Measurements from ENCODE around the gene ATAT1.
"Not testable (repeated sequence)": the region's sequence is repeated elsewhere in the genome, so short reads cannot be mapped to it uniquely, and the experiment has no call there.

Gene ATAT1

DNA sequence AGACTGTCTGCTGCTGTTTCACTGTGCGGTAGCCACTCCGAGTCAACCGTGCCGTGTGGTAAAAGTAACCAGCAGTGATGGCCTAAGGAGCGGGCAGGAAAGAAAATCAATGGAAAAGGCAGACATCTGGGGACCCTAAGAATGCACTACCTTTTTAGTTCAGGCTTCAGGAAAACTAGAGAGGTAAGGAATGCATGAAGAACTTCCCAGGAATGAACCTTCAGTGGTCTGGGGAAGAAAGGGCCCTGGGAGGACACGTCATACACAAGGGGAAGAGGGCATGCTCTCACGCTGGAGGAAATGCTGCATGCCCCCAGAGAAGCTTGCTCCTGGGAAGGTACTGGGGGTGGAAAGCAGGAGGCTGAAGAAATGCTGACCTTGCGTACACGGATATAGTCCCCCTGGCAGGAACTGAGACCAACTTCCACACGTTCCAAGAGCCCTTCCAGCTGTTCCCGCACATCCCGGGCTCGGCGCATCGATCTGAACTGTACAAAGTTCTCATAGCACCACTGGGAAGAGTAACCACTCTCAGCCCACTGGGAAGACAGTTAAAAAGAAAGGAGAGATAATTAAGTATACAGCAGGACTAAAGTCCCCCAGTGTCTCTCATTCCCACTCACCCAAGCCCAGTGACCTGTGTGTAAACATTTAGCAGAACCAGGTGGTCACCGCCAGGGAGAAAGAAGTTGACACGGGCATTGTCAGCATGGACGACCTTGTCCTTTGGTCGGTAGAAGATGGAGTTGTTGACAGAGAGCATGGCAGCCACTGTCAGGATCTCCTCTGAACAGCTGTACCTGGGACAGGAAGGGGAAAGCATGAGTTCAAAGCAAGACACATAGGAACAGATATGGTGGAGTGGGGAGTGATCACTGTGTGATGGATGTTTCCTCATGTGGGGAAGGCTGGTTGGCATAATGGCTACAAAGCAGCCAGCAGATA lies 28.4 kb downstream of the ATAT1 start:
- no peak for DNase-seq

DNA sequence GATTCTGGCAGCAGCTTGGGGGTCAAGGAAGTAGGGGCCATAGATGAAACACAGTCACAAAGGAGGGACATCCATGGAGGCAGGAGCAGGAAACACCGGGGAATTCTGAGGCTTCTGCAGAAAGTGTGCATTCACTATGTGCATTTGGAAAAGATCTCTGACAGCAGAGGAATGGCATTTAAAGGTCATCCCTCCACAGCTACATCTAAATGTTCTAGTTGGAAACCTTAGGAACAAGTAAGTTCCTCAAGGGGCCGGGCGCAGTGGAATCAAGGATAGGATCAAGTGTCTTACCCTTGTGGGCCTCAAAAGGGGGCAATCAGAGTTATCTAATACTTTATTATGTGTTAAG lies 29.0 kb downstream of the ATAT1 start:
- DNase-seq = no peak

DNA sequence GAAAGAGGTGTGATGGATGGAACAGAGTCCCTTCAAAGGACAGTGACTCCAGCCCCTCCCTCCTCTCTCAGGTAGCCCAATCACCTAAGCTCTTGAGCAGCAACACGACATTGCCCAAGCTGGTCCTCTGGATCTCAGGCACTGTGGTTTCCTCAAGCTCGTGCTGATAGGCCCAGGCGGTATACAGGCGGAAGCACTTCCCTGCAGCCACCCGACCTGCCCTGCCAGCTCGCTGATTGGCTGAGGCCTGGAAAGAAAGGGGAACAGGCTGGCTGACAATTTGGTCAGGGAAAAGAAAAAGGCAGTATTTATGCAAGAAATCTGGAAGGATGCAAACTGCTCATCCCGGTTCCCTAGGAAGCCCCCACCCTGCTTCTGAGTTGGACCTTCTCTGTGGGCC lies 29.8 kb downstream of the ATAT1 start:
- no peak for DNase-seq

DNA sequence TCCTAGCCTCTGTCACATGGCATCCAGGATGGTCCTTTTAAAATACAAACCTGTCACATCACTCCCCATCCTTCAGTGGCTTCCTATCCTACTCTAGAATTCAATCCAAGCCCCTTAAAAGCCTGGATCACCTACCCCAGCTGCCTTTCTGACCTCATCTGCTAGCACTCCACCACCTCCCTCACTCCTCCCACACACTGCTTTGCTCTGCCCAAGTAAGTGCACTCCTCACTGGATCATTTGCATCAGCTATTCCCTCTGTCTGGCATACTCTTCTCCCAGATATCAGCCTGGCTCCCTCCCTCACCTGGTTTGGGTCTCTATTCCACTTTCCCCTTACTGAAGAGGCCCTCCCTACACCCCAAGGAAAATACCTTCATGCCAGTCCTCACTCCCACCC lies 30.8 kb downstream of the ATAT1 start:
- no peak for DNase-seq

DNA sequence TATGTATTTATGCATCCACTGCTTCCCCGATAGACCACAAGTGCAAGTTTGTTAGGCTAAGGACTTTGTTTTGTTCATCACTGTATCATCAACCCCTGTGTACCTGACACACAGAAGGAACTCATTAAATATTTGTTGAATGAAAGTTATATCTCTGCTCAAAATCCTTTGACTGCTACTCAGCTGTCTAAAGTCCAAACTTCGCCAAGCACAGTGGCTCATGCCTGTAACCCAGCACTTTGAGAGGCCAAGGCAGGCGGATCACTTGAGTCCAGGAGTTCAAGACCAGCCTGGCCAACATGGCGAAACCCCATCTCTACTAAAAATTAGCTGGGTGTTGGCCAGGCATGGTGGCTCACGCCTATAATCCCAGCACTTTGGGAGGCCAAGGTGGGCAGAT lies 31.2 kb downstream of the ATAT1 start:
- DNase-seq = not testable (repeated sequence)

DNA sequence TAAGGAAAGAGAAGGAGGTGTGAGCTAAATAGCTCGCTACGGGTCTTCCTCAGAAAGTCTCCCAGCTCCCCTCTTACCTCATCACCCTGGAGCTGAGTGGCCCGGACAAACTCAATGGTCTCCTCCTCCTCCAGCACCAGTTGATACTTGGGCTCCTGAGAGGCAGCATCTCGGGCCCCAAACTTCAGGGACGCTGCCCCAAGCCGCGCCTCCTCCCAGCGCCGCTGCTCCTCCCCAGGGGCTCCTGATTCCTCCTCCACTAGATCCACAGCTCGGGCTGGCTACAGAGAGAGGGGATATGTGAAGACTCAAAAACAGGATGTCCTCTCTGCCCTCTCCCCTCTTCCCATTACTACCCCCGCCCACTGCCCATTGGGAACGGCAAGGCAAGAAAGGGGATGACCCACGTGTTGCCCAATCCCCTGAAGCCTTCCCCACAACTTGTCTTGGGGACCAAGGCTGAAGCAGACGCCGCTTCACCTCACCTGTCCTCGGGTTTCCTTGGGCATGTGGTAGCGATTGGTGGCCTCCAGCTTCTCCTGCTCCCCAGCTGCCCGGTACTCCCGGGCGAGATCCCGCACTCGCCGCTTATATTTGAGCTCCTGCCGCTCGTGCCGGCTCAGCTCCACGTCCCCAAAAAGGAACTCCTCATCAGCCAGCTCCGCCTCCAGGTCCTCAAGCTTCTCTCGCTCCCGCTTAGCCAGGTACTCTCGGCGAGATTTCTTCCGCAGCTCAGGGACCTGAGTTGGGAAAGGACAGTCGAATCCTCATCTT lies 38.5 kb downstream of the ATAT1 start:
- no peak for DNase-seq

DNA sequence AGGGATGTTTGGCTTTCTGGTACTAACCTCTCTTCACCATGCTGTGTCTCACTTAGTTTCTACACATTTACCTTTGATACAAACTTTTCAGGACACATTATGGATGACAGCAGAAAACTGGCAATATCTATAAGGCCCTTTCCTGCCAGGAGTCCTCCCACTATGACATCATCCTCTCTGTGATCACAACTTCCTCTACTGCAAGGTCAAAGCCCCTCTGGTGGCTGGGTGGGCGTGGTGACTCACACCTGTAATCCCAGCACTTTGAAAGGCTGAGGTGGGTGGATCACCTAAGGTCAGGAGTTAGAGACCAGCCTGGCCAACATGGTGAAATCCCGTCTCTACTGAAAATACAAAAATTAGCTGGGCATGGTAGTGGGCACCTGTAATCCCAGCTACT lies 39.6 kb downstream of the ATAT1 start:
- DNase-seq = peak; percentile 72

DNA sequence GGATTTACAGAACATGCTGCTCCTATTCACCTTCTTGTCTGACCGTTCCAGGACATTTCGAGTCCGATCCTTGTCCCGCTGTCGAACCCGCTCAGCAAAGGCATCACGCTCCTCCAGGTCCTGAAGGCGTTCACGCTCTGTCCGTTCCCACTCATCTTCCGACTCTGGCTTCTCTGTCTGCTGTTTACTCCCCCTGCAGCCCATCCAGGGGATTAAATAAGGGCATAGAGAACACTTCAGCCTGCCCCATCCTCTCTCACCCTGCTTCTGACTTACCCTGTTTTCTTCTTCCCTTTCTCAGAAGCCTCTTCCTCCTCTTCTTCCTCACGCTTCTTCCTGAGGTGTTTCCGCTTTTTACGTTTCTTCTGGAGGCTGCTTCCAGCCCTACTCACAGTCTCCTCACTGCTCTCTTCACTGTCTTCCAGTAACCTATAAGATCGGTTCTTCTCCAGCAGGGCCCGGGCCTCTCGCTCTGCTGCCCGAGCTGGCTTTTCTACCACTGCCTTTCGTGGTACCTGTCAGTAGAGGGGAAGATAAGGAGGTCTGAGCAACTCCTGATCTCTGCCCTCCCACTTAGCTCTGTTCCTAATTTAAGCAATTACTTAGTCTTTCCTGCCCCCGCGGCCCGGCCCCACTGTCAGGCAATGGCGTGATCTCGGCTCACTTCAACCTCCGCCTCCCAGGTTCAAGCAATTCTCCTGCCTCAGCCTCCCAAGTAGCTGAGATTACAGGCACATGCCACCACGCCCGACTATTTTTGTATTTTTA lies 44.3 kb downstream of the ATAT1 start:
- DNase-seq = no peak

DNA sequence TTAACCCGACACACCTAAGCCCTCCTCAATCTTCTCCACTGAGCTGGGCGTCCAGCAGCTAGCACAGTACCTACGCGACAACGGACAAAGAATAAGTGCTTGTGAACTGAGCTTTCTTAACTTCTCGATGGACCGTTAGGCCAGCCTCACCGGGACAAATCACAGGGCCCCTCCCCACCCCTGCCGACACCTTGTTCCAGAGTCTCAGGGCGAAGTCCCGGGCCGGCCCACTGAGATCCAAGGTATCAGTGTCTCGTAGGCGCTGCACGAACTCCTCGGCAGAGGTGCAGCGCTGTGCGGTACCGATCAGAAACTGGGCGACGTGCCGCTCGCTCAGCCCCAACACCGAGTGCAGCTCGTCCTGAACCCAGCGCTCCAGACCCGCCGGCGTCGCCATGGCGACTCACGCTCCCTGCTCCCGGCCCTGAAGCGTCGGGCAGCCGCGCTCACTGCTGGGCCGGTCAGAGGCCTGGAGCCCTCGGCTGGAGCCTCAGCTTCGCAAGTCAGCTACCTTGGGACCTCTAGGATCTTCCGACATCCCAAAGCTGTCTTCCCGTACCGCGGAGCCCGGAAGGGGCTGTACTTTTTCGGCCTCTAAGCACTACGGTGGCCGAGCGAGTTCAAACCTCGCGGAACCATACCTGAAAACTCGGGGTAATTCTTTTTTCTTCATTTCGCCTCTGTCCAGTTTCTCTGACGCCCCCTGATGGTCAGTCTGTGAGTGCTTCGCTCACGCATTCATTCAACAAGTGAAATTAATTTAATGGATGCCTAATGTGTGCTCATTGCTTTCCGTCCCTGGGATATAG lies 46.0 kb downstream of the ATAT1 start, which contains the start of gene DHX16:
TSS of gene DHX16 (minus strand) at position 562 of the 809 bp plus-strand sequence. CDS start at position 397, 165 bp downstream.
- DNase-seq = peak; percentile 94

DNA sequence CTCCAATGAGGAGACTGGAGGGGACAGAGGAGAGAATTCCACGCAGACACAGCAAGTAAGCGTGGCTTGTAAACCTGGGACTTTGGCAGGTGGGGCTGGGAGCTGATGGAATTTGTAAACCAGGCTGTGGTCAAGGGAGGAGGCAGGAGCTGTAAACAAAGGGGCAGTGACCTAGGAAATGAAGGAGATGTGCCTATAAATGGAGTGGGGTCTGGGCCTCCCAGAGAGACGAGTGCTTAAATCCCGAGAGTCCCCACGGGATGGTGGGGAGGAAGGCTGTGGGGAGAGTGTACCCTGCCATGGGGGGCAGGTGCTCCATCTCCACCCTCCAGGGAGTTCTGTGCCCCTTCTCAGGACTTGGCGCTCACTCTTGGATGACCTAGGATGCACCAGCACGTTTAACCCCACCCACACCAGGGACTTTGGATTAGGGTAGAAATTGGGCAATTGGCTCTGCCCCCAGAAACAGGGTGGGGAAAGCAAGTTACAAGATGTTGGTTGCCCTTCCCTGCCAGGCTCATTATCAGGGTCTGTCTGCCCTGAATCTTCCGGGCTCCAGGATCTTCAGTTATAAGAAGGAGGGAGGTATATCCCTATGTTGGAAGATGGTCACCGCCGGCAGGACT lies 50.1 kb downstream of the ATAT1 start:
- DNase-seq = no peak

DNA sequence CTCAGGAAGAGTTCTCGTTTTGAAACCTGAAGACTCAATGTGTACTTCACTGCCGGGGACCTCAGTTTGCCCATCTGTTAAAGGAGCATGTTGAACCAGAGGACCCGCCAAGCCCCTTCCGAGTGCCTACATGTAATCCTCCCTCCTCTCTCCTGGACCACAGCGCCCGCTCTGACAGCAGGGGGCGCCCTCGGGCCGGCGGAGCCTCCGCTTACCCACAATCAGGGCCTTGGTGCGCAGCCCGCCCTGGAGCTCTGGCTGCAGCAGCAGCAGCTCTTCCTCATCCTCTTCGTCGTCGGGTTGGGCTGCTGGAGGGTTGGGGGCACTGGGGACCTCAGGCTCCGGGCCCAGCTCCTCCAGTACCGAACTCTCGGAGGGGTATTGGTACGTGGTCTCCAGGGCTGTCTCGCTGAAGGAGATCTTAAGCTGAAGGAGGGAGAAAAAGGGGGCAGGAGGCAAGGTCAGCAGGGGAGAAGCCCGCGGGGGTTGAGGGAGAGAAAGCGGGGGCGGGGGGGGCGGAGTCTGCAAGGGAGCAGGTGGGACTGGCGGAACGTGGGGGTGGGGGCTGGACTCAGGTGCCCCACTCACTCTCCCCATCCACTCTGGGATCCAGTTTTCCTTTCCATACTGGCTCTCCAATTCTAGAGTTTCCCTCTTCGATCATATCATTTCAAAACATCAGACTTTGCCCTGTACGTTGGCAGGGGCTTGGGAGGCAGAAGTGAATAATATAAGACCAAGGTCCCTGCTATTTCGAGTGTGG lies 52.5 kb downstream of the ATAT1 start:
- DNase-seq = peak; percentile 98

DNA sequence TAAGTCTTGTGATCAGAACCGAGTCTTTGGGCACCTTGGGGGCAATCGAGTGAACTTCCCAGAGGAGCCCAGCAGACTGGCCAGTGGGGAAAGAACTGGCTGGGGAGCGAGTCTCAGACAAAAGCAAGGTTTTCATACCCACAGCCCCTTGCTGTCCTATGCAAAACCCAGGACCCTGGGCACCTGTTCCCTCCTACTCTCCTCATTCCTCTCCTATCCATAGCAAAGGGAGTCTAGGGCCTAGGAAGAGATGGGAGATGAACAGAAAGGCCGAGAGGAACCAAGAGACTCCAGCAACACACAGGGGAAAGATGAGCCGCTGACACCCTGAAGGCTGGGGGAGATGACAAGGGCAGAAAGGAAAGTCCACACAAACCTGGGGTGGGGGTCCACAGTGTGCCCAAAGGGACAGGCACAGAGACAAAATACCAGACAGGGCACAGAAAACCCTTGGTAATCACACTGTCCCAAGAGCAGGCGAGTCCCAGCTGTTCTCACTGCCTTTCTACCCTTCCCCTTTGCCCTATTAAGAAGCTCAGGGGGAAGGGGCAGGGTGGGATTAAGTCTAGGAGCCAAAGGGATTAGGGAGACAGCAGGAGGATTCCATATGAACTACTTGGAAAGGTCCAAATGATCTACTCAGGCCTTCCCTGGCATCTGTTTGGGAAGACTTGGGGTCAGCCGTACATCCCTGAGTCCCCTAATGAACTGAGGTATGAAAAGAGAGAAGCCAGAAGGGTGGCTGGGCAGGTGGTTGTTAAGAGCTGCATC lies 53.3 kb downstream of the ATAT1 start:
- DNase-seq = no peak

DNA sequence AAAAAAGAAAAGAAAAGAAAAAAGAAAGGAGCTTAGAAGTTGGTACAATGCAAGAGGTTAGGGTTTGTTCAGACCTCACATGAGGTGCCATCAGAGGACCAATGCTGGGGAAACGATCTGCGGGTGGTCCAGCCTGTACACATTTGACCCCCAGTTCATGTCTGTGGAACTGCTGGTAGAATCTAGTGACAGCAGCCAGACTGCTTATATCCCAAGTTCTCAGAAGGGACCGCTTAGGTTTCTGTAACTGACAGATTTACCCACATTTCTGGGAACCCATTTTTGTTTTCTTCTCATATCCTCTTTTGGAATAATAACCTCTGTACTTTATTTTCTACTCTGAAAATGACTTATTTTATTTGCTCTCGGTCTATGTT lies 55.1 kb downstream of the ATAT1 start:
- peak; percentile 70 for DNase-seq

DNA sequence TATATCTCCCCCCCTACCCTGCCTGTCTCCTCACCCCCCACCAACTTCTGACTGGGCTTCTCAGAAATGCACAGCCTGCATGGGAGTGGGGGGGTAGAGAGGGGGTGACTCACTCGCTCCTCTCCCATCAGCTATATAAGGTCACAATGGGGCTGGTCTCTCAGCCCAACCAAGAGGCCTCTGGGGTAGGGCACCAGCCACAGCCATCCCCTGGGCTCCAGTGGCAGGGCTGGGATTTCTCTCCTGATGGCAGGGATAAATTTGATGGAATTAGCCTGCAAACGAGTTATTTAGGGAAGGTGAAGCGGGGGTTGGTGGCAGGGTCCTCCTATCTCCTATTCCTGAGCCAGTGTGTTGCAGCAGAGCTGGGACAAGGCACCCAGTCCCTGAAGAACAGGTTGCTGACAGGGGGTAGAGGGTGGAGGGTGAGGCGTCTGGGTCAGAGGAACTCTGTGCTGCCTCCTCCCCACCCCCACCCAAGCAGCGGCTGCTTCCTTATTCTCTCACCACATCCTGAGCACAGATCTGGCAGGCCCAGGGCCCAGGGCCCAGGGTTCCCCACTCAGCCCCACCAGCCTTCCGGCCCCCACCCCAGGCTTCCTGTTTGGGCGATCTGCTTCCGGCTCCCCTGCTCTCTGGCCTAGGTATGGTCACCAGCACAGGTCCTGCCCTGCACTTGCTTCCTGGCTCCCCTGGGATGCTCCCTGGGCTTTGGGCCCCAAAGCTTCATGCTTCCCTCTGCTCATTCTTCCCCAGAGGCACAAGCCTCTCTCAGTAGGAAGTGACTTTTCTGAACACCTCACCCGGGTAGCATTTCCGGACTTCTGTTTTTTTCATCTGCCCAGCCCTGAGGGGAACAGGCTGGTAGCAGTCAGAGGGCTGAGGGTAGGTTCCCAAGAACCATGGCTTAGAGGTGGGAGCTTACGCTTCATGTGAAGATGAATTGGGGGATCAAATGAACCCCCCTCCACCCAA lies 55.8 kb downstream of the ATAT1 start:
- peak; percentile 91 for DNase-seq

DNA sequence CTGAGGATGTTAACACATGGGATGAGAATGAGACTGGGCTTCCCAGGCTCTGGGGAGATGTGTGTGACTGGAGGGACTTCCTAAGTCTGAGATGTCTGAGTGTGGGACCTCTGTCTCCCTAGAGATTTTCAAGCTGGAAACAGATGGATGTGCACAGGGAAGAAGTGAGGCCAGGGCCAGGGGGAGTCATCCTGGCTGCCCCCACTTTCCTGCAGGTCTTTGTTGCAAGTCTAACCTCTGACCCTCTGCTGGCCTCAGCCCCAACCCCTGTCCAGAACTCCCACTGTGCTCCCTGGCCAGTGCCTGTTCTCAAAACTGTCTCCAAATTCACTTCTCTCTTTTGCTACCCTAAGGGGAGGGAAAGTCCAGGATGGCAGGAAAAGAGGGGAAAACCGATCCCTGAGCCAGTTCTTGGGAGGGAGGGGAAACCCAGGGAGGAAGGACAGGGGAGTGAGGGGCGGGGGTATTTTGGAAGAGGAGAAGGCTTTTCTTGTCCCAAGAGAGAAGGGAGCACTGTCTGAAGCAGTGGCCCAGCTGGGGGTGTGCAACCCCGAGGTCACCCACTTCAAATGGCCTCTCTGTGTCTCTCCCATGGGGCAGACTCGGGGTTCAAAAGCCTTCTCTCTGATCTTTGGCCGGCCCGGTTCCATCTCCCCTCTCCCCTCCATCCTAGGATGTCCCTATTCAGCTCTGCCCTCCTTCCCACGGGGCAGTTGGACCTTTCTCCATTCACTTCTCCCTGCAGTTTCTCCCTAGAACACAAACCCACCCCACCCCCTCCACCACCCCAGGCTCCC lies 56.7 kb downstream of the ATAT1 start:
- DNase-seq = no peak

DNA sequence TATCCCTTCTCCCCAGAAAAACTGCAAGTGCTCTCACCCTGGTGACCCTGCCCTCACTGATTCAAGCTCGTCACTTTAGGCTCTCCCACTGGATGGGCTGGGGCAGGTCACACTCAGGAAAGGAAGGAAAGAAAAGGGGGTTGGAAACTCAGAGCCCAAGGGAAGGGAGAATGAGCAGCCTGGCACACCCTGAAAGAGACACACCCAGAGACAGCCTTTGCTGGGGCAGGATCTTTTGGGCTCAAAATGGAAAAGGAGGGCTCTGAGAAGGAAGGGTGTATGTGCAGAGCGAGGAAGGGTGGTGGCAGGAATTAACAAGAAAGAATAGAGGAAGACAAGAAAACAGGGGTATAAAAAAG lies 57.3 kb downstream of the ATAT1 start:
- DNase-seq = no peak

DNA sequence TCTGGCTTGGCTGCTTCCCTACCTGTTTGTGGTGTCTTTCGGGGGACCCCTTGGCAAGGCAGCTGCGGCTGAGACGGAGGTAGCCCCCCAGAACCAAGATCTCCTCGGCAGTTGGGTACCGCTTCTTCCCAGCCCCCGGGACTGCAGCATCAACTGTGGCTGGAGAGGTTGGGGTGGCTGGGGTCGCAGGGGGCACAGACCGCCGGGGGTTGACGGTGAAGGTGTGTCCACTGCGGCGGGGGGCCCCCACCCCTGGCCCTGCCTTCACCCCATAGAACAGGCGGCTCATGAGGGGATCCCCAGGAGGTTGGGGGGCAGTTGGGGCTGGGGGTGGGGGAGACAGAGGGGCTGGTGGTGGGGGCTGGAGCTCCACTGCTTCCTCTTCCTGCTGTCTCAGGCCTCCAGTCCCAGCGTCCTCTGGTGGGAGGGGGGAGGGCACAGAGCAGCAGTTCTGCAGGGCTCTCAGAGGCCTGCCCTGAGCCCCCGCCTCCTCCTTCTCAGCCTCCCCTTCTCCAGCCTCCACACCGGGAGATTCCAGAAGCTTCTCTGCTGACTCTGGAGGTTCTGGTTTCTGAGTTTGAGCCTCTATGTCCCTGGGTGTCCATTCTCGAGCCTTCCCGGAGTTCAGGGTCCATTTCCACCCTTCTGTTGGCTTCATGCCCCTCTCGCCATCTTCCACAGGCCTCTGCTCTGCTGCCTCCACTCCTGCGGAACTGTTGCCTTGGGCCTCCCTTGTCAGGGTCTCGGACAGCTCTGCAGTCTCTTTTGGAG lies 57.9 kb downstream of the ATAT1 start:
- DNase-seq = peak; percentile 79

Data from activated CD8-positive, alpha-beta memory T cell treated with anti-CD3 and anti-CD28 coated beads for 24 hours (primary cell).